GM13976 (cell line): Measurements from ENCODE around the gene DIRAS2.
"Not testable (repeated sequence)": the region's sequence is repeated elsewhere in the genome, so short reads cannot be mapped to it uniquely, and the experiment has no call there.

ENCODE experiments used
- DNase-seq: peaks from one replicate; pipeline ENCODE4 v3.0.0; 2012; ENCODE audit warnings: low spot score
- in situ Hi-C: fragments of 300-500 bp; cut with MboI; formaldehyde crosslinking; loops from one replicate; pipeline ENCODE4 v1.12.0; 2022; ENCODE audit warnings: low sequenced_read_pairs, mixed read lengths, inconsistent platforms; ENCODE audit not compliant: unreplicated experiment
- TF ChIP-seq, protein P1 (sequence below): IDR thresholded peaks from 2 replicates; pipeline ENCODE4 v1.5.1; 2012; ENCODE audit warnings: borderline replicate concordance, mild to moderate bottlenecking; ENCODE audit not compliant: insufficient read depth; ENCODE audit errors: extremely low read depth, missing control alignments, control extremely low read depth

DIRAS2 gene

DNA sequence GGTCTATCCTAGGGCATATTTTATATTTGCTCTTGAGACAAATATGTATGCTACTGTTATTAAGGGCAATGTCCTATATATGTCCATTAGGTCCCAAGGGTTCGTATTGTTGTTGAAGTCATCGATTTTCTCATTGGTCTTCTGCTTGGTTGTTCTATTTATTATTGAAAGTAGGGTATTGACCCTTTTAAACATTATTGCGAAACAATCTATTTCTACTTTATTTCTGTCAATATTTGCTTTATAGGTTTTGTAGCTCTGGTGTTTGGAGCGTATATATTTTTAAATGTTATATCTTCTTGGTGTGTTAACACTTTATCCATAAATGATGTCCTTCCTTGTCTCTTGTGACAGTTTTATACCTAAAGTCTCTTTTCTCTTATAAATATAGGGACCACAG is 16.2 kb upstream of the DIRAS2 start:
- in situ Hi-C loops: no loop called here
- no peak for DNase-seq
- TF ChIP-seq, protein P1, sequence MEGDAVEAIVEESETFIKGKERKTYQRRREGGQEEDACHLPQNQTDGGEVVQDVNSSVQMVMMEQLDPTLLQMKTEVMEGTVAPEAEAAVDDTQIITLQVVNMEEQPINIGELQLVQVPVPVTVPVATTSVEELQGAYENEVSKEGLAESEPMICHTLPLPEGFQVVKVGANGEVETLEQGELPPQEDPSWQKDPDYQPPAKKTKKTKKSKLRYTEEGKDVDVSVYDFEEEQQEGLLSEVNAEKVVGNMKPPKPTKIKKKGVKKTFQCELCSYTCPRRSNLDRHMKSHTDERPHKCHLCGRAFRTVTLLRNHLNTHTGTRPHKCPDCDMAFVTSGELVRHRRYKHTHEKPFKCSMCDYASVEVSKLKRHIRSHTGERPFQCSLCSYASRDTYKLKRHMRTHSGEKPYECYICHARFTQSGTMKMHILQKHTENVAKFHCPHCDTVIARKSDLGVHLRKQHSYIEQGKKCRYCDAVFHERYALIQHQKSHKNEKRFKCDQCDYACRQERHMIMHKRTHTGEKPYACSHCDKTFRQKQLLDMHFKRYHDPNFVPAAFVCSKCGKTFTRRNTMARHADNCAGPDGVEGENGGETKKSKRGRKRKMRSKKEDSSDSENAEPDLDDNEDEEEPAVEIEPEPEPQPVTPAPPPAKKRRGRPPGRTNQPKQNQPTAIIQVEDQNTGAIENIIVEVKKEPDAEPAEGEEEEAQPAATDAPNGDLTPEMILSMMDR: no peak

DNA sequence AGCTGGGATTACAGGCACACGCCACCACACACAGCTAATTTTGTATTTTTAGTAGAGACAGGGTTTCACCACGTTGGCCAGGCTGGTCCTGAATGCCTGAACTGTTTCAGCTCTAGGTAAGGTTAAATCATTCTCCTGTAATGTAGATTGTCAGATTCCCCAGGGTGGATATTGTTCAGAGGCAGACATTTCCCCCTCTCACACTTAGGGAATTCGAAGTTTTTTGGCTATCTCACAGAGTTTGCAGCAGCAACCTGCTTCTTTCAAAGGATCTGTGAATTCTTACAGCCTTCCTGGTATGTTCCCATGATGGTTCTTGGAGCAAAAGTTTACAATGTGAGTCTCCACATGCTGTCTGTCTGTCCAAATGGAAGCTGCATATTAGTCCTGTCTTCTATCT is 15.6 kb upstream of the DIRAS2 start:
- in situ Hi-C loops: no loop called here
- TF ChIP-seq, protein P1: no peak

DNA sequence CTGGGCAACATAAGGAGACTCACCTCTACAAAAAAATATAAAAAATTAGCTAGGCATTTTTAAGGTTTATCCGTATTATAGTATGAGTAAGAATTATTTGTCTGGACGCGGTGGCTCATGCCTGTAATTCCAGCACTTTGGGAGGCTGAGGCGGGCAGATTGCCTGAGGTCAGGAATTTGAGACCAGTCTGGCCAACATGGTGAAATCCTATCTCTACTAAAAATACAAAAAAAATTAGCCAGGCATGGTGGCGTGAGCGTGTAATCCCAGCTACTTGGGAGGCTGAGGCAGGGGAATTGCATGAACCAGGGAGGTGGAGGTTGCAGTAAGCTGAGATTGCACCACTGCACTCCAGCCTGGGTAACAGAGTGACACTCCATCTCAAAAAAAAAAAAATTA is 14.3 kb upstream of the DIRAS2 start:
- DNase-seq, in situ Hi-C loops: not testable (repeated sequence)

More for the DNA sequence above, 15.6 kb upstream of the DIRAS2 start:
- DNase-seq: no peak

DNA sequence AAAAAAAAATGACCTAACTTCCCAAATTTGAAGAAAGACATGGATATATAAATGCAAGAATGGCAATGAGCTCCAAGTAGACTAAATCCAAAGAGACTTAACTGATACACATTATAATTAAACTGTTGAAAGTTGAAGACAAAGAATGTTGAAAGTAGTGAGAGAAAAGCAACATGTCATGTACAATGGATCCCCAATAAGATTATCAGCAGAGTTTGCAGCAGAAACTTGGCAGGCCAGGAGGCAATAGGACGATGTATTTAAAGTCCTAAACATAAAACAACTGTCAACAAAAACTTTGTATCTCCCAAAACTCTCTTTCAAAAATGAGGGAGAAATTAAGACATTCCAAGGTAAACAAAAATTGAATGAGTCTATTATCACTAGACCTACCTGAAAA is 8.6 kb upstream of the DIRAS2 start:
- TF ChIP-seq, protein P1: no peak
- in situ Hi-C loops: no loop called here
- no peak for DNase-seq

DNA sequence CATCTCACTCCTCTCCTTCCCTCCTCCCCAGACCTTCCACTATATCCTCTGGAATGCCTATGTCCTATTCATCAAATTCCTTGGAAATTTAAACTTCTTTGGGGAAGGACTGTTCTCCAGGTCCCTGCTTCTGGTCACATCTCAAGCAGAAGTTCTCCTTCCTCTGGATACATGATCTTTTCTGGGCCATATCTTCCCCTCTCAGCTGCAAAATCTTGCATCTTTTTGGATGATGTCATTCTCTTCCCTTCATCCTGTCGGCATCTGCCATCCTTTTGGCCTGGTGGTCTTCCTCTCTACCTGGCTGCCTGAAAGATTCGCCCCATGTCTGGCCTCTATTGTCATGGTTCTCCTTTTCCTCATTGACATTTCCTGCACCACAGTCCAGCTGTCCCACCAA is 5.2 kb upstream of the DIRAS2 start:
- in situ Hi-C loops: no loop called here
- DNase-seq: no peak
- TF ChIP-seq, protein P1: no peak

DNA sequence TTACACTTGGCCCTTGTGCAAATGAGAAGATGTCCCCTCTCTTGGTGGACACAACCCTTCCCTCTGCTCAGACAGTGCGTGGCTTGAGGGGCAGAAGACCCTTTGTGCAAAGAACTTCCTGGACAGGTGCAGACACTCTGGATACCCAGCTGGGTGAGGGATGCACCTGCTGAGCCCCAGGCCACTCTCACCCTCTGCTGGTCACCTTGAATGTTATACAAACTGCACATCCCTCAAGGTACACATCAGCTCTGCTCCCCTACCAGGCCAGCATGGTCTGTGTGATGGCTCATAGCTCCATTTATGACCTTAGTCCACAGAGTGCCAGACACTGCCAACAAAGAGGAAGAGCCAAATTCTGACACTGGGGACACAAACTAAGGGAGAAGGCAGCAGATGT is 3.1 kb upstream of the DIRAS2 start:
- TF ChIP-seq, protein P1: no peak
- in situ Hi-C loops: no loop called here
- DNase-seq: no peak

DNA sequence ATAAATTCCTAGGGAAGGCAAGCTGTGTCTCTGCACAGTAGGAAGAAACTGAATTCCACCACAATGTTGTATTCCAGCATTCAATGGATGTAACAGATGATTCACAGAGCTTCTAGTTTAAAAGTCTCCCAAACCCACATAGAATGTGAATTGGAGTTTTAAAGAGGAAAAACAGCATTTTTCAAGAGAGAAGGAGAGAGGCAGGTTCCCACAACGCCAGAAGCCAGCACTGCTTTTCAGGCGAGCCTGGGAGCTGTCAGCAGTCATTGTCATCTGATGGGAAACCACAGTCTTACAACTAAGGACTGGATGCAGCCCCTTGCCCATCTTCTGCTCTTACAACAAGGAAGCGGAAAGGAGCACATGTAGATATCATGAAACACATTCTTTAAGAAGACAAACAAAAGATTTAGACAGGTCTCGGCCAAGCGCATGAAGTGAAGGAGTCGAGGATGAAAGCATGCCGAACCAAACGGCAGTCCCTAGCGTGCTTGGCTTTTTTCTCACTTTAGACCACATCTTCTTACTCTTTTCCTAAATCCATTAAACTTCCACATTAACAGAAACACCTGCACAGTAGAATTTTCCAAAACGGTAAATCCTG is 638 bp downstream of the DIRAS2 start:
- TF ChIP-seq, protein P1: no peak
- DNase-seq: no peak
- in situ Hi-C loops: no loop called here

DNA sequence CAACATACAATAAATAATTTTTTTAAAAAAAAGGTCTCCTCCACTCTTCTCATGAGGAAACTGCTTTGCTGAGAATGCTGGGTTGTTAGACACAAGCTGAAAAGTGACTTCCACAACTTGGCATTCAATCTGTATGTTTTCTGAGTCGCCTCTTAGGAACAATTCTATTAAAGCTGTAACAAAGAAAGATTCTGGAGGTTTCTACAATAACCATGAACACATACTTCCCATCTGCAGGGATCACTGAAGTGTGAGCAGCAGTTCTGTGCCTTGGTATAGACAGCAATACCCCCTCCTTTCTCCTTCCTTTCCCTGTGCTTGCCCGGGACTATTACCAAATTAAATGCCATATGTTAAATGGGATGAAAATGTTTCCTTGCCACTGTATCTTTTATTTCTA is 1.5 kb downstream of the DIRAS2 start:
- TF ChIP-seq, protein P1: no peak
- in situ Hi-C loops: no loop called here
- no peak for DNase-seq
